Bone marrow (tissue), 2 donors: ENCODE results near the gene TMEM181.

Experiments
- DNase-seq, 2 donors: peaks; one replicate each; lab custom pipeline; 2025; lab: John Stamatoyannopoulos, UW

Gene TMEM181

DNA sequence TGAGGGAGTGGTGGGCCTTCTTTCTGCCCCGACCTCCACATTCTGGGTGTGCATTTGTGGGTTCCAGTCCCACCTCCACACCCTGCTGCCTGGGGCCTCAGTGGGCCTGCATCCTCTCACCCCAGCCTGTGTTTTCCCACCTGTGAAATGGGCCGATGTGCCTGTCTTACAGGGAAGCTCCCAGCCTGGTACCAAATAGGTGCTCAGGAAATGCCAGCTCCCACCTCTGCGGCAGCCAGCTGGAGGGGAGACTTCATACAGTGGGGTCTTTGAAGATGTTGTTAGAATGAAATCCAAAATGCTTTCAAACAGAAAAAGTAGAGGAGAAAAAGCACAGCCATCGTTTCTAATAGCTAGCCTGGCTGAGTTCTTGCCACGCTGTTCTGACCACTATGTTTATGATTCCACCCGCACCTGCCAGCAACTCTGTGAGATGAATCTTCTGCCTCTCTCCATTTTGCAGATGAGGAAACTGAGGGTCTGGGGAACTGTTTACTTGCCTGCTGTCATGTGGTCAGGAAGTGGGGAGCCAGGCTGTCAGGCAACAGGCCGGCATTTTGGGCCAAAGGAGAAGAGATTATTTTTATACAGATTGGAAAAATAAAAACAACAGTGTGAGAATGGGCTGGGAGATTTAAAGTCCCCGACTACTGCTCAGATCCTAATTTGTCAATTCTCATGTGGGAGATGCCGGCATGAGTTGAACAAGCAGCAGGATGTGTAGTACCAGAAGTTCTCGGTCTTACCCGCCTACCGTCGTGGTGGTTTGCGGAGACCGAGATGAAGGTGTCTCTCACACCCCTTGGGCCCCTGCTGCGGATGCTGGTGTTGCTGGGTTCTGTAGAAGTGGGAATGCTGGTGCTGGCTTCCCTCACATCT is 4.6 kb downstream of the TMEM181 start:
- DNase-seq: no peak

GRCh38 chr6:158565122-158565429 is 5.2 kb downstream of the TMEM181 start:
- no peak for DNase-seq

DNA sequence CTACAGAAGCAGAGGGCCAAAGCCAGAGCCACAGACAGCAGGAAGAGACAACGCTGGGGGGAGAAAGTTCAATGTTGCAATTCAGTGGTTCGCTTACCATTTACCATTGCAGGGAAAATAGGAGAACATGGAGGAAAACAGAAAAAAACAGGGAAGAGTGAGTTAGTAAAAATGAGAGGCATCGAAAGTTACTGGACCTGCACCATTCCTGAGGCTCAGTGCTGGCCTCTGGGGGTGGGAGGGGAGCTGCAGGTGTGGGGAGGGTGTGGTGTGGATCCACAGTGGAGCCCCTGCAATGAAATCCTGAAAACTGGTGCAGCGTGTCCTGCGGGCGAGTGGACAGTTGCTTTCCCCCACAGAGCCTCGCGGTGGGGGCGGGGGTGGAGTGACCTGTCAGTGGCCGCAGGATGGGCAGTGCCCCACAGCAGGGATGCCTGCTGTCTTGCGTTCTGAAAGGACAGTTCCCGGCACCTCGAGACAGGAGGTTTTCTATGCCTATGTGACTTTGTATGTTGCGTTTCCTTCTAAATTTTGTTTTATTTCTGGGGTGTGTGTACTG is 5.7 kb downstream of the TMEM181 start:
- DNase-seq: no peak

GRCh38 chr6:158566207-158566818 is 6.4 kb downstream of the TMEM181 start:
- DNase-seq: no peak

DNA sequence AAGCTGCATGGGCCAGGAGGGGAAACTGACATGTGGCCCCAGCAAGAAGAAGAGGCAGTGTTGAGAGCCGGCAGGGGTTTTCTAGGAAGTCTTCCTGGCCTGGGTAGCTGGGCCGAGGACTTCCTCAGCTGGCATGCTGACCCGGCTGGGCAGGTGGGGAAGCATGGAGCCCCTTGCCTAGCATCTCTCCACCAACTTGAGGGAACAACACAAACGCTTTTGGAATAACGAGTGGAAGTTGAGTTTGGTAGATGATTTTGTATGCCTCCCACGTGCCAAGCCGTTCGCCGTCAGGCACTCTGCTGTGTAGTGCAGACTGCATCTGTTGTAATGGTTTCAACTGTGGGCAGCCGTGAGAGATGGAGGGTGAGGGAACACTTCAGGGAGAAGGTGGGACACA is 7.3 kb downstream of the TMEM181 start:
- no peak for DNase-seq

- no peak for DNase-seq
These were observed 8.0 kb downstream of the TMEM181 start for GRCh38 chr6:158567871-158568401.

DNA sequence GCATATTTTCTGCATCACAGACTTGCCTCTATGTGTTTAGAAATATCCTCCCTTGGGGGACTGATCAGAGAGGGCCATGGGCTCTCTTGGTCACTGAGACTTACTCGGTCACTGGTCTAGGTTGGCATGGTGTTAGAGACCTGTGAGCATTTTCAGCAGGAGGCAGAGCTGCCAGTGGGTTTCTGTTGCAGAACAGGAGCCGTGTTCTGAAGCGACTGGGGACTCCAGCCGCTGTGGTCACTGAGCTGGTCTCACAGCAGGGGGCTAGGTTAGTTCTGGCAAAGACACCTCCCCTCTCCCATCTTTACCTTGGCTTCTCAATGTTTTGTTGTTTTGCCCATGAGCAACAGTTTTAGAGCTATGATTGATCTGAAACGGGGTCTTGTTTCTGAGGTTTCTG is 8.7 kb downstream of the TMEM181 start:
- DNase-seq: no peak

DNA sequence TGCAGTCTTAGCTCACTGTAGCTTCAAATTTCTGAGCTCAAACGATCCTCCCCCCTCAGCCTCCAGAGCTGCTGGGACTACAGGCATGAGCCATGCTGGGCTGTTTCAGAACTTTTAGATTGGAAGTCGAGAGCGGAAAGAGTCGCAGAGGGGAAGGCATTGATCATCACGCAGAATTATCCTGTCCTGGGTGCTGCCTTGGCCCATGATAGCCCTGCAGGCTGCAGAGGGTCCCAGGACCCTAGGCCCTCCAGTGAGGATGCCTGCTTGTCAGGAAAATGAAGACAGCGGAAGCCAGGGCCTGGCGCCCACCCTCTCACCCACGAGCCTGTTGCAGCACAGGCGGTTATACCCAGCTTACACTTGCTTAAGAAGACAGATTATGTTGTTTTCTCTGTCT is 9.1 kb downstream of the TMEM181 start:
- no peak for DNase-seq

GRCh38 chr6:158570681-158570962 is 10.7 kb downstream of the TMEM181 start:
- DNase-seq: no peak

GRCh38 chr6:158571826-158572652 is 12.1 kb downstream of the TMEM181 start:
- DNase-seq: no peak

DNA sequence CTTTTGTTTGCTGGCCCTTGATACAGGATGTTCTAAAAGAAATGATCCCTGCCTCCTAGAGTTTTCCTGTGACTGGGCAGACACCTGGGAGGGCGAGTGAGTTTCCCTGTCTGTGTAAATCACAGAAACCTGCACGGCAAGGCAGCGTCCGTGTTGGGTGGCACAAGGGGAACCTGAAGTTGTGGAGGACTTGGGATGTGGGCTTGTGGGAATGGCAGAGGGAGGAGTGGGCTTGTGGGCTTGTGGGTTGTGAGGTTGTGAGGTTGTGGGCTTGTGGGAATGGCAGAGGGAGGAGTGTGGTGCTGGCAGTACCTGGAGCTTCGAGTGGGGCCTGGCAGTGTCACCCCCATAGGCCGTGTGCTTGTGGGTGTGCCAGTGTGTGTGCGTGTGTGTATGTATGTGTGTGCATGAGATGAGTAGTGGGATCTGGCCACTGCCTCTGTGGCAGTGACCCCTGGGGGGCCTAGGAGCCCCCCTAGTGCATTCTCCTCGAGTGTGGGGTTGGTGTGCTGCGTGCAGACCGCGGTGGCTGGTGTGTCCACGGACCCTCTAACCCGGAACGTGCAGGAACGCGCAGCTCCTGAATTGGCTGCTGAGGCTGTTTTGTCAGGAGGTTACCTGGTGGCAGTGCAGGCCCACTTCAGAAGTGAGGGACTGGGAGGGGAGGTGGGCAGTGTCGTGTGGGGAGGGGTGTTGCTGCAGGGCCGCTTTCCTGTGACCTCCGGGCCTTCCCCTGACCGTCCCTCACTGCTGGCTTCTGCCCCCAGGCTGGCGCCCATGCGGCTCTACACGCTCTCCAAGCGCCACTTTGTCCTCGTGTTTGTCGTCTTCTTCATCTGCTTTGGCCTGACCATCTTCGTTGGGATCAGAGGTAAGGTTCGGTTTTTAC is 13.0 kb downstream of the TMEM181 start:
- no peak for DNase-seq

DNA sequence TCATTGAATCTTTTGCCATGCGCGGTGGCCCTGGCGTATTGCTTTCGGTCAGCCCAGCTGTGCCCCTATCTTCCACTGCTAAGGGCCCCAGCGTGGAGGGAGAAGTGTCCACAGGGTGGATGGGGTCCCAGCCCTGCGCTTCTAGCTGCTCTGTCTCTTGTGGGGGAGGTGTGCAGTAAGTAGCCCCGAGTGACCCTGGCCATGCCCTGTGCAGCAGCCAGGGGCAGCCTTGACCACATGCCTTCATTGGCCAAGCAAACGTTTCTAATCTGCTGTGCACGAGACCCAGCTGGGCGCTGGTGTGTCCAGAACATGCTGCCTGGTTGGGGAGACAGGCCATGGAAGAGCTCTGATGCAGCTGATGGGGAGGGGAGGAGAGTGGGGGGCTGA is 13.6 kb downstream of the TMEM181 start:
- no peak for DNase-seq

DNA sequence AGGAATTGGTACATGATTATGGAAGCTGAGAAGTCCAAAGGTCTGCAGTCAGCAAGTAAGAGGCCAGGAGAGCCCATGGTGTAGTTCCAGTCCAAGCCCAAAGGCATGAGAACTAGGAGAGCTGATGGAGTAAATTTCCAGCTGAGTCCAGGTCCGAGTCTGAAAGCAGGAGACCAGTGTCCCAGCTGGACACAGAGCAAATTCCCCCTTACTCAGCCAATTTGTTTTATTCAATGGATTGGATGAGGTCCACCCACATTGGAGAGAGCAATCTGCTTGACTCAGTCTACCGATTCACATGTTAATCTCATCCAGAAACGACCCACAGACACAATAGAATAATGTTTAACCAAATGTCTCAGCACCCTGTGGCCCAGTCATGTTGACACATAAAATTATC is 14.9 kb downstream of the TMEM181 start:
- DNase-seq: no peak

DNA sequence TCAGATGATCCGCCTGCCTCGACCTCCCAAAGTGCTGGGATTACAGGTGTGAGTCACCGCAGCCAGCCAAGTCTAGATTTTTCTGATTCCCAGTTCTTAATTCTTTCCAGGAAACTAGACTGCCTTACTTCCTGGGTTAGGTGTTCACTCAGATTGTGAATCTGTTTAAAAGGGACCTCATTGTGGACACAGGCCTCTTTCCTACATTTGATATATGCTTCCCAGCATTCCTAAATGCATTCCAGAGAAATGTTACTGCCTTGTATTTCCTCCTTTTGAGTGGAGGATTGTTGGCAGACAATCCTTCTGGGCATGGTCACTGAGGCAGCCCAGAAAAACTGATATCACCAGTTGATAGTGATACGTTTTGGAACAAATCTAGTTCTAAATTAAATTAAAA is 15.7 kb downstream of the TMEM181 start:
- DNase-seq: no peak

GRCh38 chr6:158584236-158584651 is 24.4 kb downstream of the TMEM181 start:
- DNase-seq: no peak

- no peak for DNase-seq
These were observed 26.8 kb downstream of the TMEM181 start for GRCh38 chr6:158586652-158587051.

DNA sequence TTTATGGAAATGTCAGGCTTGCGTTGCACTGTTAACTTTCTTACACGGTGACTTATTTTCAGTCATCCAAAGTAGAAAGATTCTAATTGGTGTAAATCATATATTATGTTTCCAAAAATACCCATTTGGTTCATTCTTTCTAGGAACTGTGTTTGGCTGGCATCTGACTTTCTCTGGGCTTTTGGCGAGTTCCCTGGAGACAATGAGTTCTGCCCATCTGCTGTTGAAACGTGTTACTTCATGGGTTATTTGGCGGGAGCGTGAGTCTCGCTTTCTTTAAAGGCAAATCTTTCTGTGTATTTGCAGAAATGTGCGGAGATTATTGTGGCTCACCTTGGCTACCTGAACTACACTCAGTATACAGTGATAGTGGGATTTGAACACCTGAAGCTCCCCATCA is 29.5 kb downstream of the TMEM181 start:
- DNase-seq: no peak

DNA sequence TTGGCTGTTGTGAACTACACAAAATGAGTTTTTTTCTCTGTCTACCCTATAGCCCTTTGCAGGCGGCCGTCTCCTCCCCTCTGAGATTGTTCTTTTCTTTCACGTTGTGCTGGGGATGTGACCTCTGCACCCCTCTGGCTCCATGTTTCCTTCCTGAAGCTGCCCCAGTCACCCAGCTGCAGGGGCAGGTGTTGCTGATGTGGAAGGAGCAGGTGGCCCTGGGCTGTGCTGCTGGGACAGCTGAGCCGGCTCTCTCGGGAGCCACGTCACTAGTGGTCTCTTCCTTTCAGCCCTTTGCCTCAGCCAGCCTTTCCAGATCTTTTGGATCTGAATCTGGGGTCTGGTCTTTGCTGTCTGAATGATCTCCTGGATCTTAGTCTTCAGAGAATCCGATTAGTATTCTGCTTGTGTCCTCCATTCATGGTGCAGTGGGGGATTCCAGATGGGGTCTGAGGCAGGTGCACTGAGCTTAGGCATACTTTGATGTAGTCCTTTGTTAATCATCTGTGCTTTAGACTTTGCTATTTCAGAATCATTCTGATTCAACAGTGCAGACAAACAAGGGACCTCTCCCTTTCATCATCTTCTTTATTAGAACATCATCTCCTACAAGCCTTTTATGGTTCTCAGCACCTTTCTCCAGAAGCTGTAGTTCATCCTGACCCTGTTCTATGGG is 31.4 kb downstream of the TMEM181 start:
- DNase-seq: no peak

- no peak for DNase-seq
These were observed 31.9 kb downstream of the TMEM181 start for GRCh38 chr6:158591810-158592209.

- no peak for DNase-seq
These were observed 33.8 kb downstream of the TMEM181 start for GRCh38 chr6:158593670-158594069.

GRCh38 chr6:158595223-158595622 is 35.3 kb downstream of the TMEM181 start:
- DNase-seq: no peak
